Astrocyte of the spinal cord (primary cell): Measurements from ENCODE around the gene MRPL54.

Experiments used
- DNase-seq: peaks from one replicate; pipeline ENCODE4 v3.0.0; 2011; ENCODE audit warnings: low read depth, low spot score
- H3K4me3 ChIP-seq: 2 replicates; pipeline ENCODE4 v1.5.1; 2011; ENCODE audit warnings: low read depth, mild to moderate bottlenecking, low read length, moderate library complexity
- CTCF ChIP-seq: IDR thresholded peaks from 2 replicates; pipeline ENCODE4 v1.5.1; 2012; ENCODE audit warnings: low read depth, mild to moderate bottlenecking, low read length, inconsistent platforms
- in situ Hi-C: cut with HindIII; loops from 2 replicates; pipeline ENCODE4 v1.10.0; 2017; ENCODE audit warnings: low sequenced_read_pairs

Gene MRPL54

GRCh38 chr19:3774621-3775373, 12.3 kb downstream of the MRPL54 start:
- in situ Hi-C loops, result no loop called here
- no peak overlapping the region for H3K4me3 ChIP-seq
- no peak for TF ChIP-seq CTCF
- no peak for DNase-seq

- TF ChIP-seq CTCF, result no peak
- H3K4me3 ChIP-seq, result no peak overlapping the region
- DNase-seq, result no peak
- in situ Hi-C loops, result no loop called here
These were observed 12.9 kb downstream of the MRPL54 start for GRCh38 chr19:3775374-3775711.

GRCh38 chr19:3775831-3776230, 13.3 kb downstream of the MRPL54 start:
- in situ Hi-C loops, result no loop called here
- H3K4me3 ChIP-seq, result no peak overlapping the region
- no peak for TF ChIP-seq CTCF
- DNase-seq, result no peak

- in situ Hi-C loops, result no loop called here
- no peak overlapping the region for H3K4me3 ChIP-seq
- no peak for DNase-seq
- TF ChIP-seq CTCF, result no peak
These were observed 14.1 kb downstream of the MRPL54 start for GRCh38 chr19:3776479-3777040.

- TF ChIP-seq CTCF, result no peak
- in situ Hi-C loops, result no loop called here
- DNase-seq, result no peak
- H3K4me3 ChIP-seq, result no peak overlapping the region
These were observed 15.8 kb downstream of the MRPL54 start for GRCh38 chr19:3778104-3778867.

- DNase-seq, result no peak
- no peak overlapping the region for H3K4me3 ChIP-seq
- no peak for TF ChIP-seq CTCF
- in situ Hi-C loops, result no loop called here
These were observed 16.6 kb downstream of the MRPL54 start for GRCh38 chr19:3778899-3779723.
